Astrocyte of the spinal cord (primary cell): ENCODE results near the gene PGR.

ENCODE experiments used
- DNase-seq: peaks from one replicate; pipeline ENCODE4 v3.0.0; 2011; ENCODE audit warnings: low read depth, low spot score
- H3K4me3 ChIP-seq: 2 replicates; pipeline ENCODE4 v1.5.1; 2011; ENCODE audit warnings: low read depth, mild to moderate bottlenecking, low read length, moderate library complexity
- CTCF ChIP-seq: IDR thresholded peaks from 2 replicates; pipeline ENCODE4 v1.5.1; 2012; ENCODE audit warnings: low read depth, mild to moderate bottlenecking, low read length, inconsistent platforms
- in situ Hi-C: cut with HindIII; loops from 2 replicates; pipeline ENCODE4 v1.10.0; 2017; ENCODE audit warnings: low sequenced_read_pairs

The PGR gene

DNA sequence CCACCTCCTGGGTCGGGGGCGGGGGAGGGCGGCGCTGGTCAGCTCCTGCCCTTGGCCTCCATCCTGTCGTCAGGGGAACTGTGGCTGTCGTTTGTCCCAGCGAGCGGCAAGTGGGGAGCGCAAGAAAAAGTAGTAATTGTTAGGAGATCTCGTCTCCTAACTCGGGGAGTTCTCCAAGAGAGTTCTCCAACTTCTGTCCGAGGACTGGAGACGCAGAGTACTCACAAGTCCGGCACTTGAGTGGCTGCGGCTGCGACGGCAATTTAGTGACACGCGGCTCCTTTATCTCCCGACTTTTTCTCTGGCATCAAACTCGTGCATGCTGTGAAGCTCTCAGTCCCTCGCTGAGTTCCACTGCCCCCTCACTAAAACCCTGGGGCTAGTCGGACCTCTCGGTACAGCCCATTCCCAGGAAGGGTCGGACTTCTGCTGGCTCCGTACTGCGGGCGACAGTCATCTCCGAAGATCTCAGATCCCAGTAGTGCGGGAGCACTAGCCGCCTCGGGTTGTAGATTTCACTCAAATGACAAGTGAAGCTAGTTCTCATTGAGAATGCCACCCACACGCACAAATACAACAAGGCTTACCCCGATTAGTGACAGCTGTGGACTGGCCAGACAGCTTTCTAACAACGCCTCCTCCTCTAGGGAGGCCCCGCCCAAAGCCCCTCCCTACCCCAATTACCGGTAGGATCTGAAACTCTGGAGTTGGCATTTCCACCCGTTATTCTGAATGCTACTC, at the start of gene PGR:
Gene PGR, minus strand, starts transcription at position 611 of the 741 bp plus-strand sequence. CDS start 743 bp downstream, outside the sequence.
- H3K4me3 ChIP-seq, result no peak within 1 kb of the TSS
- in situ Hi-C loops, result no loop called here
- DNase-seq, result no peak

GRCh38 chr11:101176381-101176780, 46.8 kb upstream of the PGR start:
- in situ Hi-C loops, result no loop called here

More for the DNA sequence above, at the start of gene PGR:
- TF ChIP-seq CTCF, result no peak

GRCh38 chr11:101169944-101170343, 40.3 kb upstream of the PGR start:
- no peak for DNase-seq
- in situ Hi-C loops, result no loop called here
- no peak overlapping the region for H3K4me3 ChIP-seq
- no peak for TF ChIP-seq CTCF

More at GRCh38 chr11:101176381-101176780, 46.8 kb upstream of the PGR start:
- H3K4me3 ChIP-seq, result no peak overlapping the region
- no peak for TF ChIP-seq CTCF
- no peak for DNase-seq

DNA sequence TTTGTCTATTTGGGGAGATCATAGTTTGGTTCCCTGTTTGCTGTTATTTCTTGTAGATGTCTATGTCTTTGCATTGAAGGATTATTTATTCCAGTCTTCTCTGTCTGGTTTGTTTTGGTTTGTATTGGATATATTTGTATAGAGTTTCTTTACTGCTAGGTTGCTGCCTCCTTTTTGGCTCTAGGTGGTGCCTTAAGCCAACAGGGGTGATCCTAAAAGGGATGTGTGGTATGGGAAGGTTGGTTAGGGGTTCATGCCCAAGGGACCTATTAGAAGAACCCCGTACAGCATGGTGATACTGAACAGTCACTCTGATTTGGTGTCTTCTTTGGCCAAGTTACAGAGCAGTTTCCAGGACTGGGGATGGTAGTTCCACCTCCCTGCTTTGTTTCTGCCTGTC, 36.4 kb upstream of the PGR start:
- H3K4me3 ChIP-seq, result no peak overlapping the region
- no peak for DNase-seq
- in situ Hi-C loops, result no loop called here
- TF ChIP-seq CTCF, result no peak

DNA sequence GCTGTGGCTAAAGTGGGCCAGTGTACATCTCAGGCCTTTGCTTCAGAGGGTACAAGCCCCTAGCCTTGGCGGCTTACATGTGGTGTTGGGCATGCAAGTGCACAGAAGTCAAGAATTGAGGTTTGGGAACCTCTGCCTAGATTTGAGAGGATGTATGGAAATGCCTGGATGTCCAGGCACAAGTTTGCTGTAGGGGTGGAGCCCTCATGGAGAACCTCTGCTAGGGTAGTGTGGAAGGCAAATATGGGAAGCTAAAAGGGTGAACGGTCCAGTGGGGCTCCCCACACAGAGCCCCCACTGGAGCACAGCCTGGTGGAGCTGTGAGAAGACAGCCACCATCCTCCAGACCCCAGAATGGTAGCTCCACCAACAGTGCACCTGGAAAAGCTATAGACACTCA, 28.5 kb upstream of the PGR start:
- TF ChIP-seq CTCF, result no peak
- in situ Hi-C loops, result no loop called here
- no peak for DNase-seq
- H3K4me3 ChIP-seq, result no peak overlapping the region

GRCh38 chr11:101138245-101138930, 8.8 kb upstream of the PGR start:
- TF ChIP-seq CTCF, result no peak
- no peak overlapping the region for H3K4me3 ChIP-seq
- in situ Hi-C loops, result no loop called here
- DNase-seq, result no peak
